ENCODE measurements around the gene ELK3. TPM values are rescaled to one million over a fixed set of nuclear protein-coding genes. Genes with fewer than 3 reads are reported as not detected.
"Not testable (repeated sequence)": the region's sequence is repeated elsewhere in the genome, so short reads cannot be mapped to it uniquely, and the experiment has no call there.

Gene ELK3
- polyA plus RNA-seq, 3 donors, result 47.1 to 59.4 (median 55.9) TPM

GRCh38 chr12:96266238-96266637 is 72.1 kb downstream of the ELK3 start:
- DNase-seq (ENCODE audit: extremely low read depth in 1 of 11, low read depth in 9 of 11, low spot score in 4 of 11), result no peak

GRCh38 chr12:96271469-96272199 is 77.5 kb downstream of the ELK3 start:
- DNase-seq (ENCODE audit: extremely low read depth in 1 of 11, low read depth in 9 of 11, low spot score in 4 of 11), result no peak

- no peak for DNase-seq (ENCODE audit: extremely low read depth in 1 of 11, low read depth in 9 of 11, low spot score in 4 of 11)
Observed at GRCh38 chr12:96274331-96274730, 80.2 kb downstream of the ELK3 start.

GRCh38 chr12:96285158-96285557 is 91.0 kb downstream of the ELK3 start:
- no peak for DNase-seq (ENCODE audit: extremely low read depth in 1 of 11, low read depth in 9 of 11, low spot score in 4 of 11)

DNA sequence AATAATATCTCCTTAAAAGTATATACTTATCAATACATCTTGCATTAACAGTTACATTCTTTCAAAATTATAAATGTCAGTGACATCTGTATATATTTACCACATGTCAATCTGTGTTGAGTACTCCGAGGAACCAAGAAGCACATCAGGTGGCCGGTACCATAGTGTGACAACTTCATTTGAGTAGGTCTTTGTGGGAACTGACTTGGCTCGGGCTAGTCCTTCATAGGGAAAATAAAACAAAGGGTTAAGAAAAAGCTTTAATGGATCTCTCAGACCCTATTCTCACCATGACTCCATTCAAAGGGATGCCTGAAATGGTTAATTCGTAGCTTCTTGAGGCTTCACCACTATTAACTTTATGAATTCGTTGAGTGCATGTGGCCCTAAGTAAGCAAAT is 94.9 kb downstream of the ELK3 start:
- no peak for DNase-seq (ENCODE audit: extremely low read depth in 1 of 11, low read depth in 9 of 11, low spot score in 4 of 11)

DNA sequence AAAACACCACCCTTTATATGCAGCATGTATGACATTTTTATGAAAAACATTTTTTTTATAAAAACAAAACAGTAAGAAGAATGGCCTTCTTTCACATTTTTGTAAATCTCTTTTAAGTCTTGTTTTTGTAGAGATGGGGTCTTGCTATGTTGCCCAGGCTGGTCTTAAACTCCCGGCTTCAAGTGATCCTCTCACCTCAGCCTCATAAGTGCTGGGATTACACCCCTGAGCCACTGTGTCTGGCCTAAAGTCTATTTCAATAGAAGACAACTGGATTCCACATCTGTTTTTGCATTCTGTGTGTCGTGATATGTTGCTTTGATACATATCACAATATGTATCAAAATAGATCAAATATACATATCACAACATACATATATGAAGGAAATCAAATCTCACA is 98.9 kb downstream of the ELK3 start:
- DNase-seq (ENCODE audit: extremely low read depth in 1 of 11, low read depth in 9 of 11, low spot score in 4 of 11), result no peak

DNA sequence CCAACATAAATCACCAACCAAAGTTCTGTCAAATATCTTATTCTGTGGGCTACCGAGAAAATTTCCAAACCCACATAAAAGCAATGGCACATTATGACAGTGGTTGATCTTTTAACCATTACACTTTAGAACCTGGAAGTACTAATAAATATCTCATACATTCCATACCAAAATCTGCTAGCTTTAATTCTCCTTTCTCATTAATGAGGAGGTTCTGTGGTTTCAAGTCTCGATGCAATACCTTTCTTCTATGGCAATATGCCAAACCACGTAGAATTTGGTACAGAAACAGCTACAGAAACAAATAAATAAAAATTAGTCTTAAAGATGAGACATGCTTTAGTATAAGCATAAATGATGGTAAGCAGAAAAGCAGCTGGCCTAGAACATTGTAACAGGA is 100.7 kb downstream of the ELK3 start:
- no peak for DNase-seq (ENCODE audit: extremely low read depth in 1 of 11, low read depth in 9 of 11, low spot score in 4 of 11)

DNA sequence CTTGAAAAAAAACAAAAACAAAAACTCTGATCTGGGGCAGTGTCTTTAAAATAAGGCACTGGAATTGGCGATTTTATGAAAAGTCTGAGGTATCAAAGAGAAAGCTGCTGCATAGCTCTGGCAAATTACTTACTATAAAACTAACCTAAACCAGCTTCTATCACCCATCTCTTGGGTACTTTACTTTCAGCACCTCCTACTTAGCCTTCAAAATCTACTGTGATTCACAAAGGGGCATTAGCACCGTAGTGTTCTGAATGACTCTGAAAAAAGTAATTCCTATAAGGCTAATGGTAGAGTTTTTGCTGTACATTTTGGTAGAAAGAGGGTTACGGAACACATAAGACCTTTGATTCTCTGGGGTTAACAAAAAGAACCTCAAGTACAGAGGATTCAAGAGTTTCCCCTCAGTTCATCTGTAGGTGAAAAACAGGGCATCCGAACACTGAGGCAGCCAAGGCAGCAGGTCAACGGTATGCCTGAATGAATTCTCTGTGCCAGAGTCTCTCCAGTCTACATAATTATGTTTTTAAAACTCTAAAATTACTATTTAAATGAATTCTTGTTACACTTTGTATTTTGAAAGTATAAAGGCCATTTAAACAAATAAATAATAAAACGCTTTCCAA is 101.5 kb downstream of the ELK3 start:
- no peak for DNase-seq (ENCODE audit: extremely low read depth in 1 of 11, low read depth in 9 of 11, low spot score in 4 of 11)

DNA sequence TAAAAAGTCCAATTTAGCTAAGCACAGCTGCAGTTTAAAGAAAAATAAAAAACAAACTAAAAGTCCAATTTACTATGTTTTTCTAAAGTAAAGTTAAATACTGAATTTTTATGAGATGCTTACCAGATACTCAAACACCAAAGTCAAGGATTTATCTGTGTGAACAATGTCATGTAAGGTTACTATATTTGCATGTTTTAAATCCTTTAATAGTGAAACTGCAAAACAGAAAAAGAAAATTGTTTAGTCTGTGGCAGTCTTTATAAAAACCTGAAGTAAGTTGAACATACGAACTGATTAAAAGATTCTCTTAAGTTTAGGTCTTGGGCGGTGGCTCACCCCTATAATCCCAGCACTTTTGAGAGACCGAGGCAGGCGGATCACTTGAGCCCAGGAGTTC is 103.3 kb downstream of the ELK3 start:
- no peak for DNase-seq (ENCODE audit: extremely low read depth in 1 of 11, low read depth in 9 of 11, low spot score in 4 of 11)

- no peak for DNase-seq (ENCODE audit: extremely low read depth in 1 of 11, low read depth in 9 of 11, low spot score in 4 of 11)
Observed at GRCh38 chr12:96300064-96300463, 105.9 kb downstream of the ELK3 start.

- no peak for DNase-seq (ENCODE audit: extremely low read depth in 1 of 11, low read depth in 9 of 11, low spot score in 4 of 11)
Observed at GRCh38 chr12:96301732-96302131, 107.6 kb downstream of the ELK3 start.

DNA sequence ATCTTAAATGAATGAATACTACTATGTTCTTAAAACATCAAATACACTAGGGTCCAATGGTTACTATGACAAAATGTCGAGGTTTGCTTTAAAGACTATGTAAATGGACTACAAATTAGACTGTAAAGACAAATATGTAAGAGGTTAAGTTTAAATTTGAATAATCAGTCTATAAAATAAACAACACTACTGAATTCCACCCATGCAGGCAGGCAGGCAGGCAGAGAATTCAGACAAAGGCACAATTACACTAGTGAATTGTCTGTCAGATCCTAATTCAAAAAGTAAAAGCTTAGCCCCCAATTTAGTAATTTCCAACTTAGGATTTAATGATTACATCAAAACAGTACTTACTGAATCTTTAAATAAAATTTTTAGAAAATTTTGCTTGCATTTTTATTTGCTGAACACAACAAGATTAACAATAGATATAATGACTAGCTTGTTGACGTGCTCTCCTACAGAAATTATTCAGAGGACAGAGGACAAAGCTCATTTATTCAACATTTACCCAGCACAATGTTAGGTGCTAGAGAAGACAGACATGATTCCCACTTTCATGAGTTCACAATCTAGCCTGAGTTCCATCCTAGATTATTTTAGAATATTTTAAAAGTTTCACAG is 108.6 kb downstream of the ELK3 start:
- no peak for DNase-seq (ENCODE audit: extremely low read depth in 1 of 11, low read depth in 9 of 11, low spot score in 4 of 11)

- peak in 3 of 11 donors; percentile 10 to 17 (median 11) for DNase-seq (ENCODE audit: extremely low read depth in 1 of 11, low read depth in 9 of 11, low spot score in 4 of 11)
Observed at GRCh38 chr12:96303653-96304052, 109.5 kb downstream of the ELK3 start.

DNA sequence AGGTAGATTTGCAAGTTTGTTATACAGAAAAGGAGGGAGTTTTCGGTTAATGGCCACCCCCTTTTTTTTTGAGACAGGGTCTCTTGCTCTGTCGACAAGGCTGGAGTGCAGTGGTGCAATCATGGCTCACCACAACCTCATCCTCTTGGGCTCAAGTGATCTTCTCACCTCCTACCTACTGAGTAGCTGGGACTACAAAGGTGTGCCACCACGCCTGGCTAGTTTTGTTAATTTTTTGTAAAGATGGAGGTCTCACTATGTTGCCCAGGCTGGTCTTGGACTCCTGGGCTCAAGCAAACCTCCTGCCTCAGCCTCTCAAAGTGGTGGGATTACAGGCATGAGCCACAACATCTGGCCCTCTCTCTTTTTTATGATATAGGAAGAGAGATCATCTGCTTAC is 111.5 kb downstream of the ELK3 start:
- no peak for DNase-seq (ENCODE audit: extremely low read depth in 1 of 11, low read depth in 9 of 11, low spot score in 4 of 11)

DNA sequence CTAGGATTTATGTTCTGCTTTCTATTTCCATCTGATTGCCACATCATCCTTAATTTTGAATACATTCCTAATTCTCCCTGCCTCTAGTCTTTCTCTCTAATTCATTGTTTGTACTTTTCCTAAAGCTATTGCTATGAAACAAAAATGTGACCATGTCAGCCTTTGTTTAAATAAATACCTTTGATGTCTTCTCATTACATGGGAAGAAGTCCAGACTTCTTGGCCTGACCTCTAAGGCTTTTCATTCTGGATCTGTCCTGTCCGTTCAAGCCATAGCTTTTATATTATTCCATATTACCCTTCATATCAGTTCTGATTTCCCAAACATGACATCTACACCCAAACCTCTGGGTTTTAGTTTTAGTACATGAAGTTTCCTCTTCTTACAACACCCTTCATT is 114.7 kb downstream of the ELK3 start:
- DNase-seq (ENCODE audit: extremely low read depth in 1 of 11, low read depth in 9 of 11, low spot score in 4 of 11), result no peak

DNA sequence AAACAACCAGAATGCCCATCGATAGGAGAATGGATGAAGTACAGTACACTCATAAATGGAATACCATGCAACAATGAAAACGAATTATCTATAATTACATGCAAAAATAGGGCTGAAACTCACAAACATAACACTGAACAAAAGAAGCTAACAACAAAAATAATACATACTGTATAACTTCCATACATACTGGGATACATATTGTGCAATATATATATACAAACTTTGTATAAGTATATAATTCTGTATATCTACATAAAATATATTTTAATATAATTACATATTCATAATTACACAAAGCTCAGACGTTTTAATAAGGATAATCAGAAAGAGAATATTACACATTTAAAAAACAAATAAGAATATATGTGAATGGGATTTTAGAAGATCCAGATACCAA is 115.9 kb downstream of the ELK3 start:
- no peak for DNase-seq (ENCODE audit: extremely low read depth in 1 of 11, low read depth in 9 of 11, low spot score in 4 of 11)

DNA sequence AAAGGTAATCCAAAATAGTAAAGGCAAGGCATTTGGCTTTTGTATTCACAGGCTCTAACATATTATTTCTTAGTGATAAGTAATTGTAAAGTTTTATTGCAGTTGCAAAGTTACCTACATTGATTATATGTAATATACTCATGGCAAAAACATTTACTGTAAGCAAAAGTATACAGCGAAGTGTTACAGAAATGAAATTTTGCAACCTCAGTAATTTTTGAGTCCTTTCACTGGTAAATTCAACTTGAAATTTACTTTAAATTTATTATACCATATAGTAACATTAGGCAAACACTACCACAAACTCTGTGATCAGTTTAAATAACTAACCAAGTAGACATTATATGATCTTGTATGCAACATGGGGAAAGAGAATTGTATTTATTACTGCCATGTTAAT is 117.0 kb downstream of the ELK3 start:
- no peak for DNase-seq (ENCODE audit: extremely low read depth in 1 of 11, low read depth in 9 of 11, low spot score in 4 of 11)

DNA sequence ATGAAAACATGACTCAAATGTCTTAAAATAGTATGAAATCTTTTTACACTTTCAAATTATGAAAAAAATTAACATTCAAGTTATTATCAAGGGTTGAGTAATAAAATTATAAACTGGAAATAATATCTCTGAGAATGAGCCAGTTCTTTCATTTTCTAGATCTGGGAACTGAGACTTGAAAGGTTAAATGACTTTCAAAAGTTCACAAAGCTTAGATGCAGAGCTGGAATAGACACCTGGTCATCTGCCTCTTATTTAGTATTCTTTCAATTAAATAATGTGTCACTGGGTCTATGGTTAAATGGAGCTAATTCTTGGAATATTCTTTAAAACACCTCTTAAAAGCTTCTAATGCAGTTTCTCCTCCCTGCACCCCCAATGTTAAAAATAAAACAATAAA is 119.4 kb downstream of the ELK3 start:
- no peak for DNase-seq (ENCODE audit: extremely low read depth in 1 of 11, low read depth in 9 of 11, low spot score in 4 of 11)

DNA sequence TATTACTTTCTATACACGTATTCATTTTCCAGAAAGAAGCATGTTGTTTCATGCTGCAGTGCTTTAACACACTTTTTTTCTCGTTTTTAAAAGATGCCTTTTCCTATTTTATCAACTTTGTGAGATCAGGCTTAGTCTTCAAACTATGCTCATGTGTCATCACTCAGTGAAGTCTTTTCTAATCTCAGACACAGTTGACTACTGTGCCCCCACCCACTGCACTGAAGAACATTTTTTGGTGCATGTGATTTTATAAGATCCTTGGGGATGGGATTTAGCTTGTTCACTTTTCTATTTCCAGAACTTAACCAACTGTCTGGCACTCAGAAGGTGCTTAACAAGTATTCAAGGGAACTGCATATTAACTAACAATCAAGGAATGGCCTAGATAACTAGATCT is 120.5 kb downstream of the ELK3 start:
- DNase-seq (ENCODE audit: extremely low read depth in 1 of 11, low read depth in 9 of 11, low spot score in 4 of 11), result no peak

GRCh38 chr12:96315741-96316481 is 121.7 kb downstream of the ELK3 start:
- DNase-seq (ENCODE audit: extremely low read depth in 1 of 11, low read depth in 9 of 11, low spot score in 4 of 11), result not testable (repeated sequence)
